H1 (cell line): Measurements from ENCODE around the gene TNFRSF6B. TPM values are rescaled to one million over a fixed set of nuclear protein-coding genes. Genes with fewer than 3 reads are reported as not detected.

Source experiments
- CTCF ChIA-PET: fragments of 300-600 bp; sonication (Branson Sonifier 250); formaldehyde crosslinking; loops from one replicate; lab custom pipeline; 2021; ENCODE audit not compliant: partially characterized antibody; lab: Charles Lee
- POLR2A ChIA-PET: fragments of 300-600 bp; sonication (Branson Sonifier 250); formaldehyde crosslinking; loops from one replicate; lab custom pipeline; 2021; ENCODE audit warnings: inconsistent platforms; ENCODE audit not compliant: partially characterized antibody; lab: Charles Lee
- DNase-seq, 2 experiments: peaks; one replicate each; pipeline versions ENCODE4 v3.0.0 to v3.0.0-alpha.2; 2010 to 2022; ENCODE audit warnings: low spot score in 2 of 2, low read depth in 1 of 2, mixed read lengths in 1 of 2
- FAIRE-seq: peaks from 2 replicates; lab custom pipeline; 2011; peaks lifted over from hg19 to GRCh38; lab: Jason Lieb, UNC
- H2AFZ ChIP-seq: 2 replicates; pipeline ENCODE4 v1.8.1; 2012; ENCODE audit warnings: low read length, inconsistent platforms
- H2AK5ac ChIP-seq: 2 replicates; pipeline ENCODE4 v1.6.1; 2013; ENCODE audit warnings: low read depth, low read length
- H2BK120ac ChIP-seq: replicated peaks from 2 replicates; pipeline ENCODE3; 2013; ENCODE audit warnings: low read depth, low read length, inconsistent platforms
- H2BK12ac ChIP-seq: 2 replicates; pipeline ENCODE4 v1.6.1; 2013; ENCODE audit warnings: low read depth, low read length
- H2BK15ac ChIP-seq: 2 replicates; pipeline ENCODE4 v1.6.1; 2013; ENCODE audit warnings: low read length
- H2BK20ac ChIP-seq: 2 replicates; pipeline ENCODE4 v1.6.1; 2013; ENCODE audit warnings: low read length
- H2BK5ac ChIP-seq: 2 replicates; pipeline ENCODE4 v1.6.1; 2013; ENCODE audit warnings: low read depth, low read length
- H3K14ac ChIP-seq: 2 replicates; pipeline ENCODE4 v1.6.1; 2013; ENCODE audit warnings: inconsistent platforms; ENCODE audit not compliant: insufficient read length
- H3K18ac ChIP-seq: 2 replicates; pipeline ENCODE4 v1.6.1; 2013; ENCODE audit warnings: low read length; ENCODE audit errors: extremely low read depth
- H3K23ac ChIP-seq: 2 replicates; pipeline ENCODE4 v1.6.1; 2013; ENCODE audit warnings: inconsistent platforms; ENCODE audit not compliant: insufficient read length
- H3K23me2 ChIP-seq: 2 replicates; pipeline ENCODE4 v1.6.1; 2013; ENCODE audit warnings: low read depth, low read length
- H3K27ac ChIP-seq: 2 replicates; pipeline ENCODE4 v1.6.1; 2011; ENCODE audit warnings: low read depth, low read length, inconsistent platforms
- H3K27me3 ChIP-seq, 4 experiments: replicated peaks in 1 of 4; 1 replicate in 1 of 4; 2 replicates in 3 of 4; pipeline versions ENCODE4 v1.6.1 to v1.8.1; 2011 to 2013; ENCODE audit warnings: low read length in 3 of 4, mild to moderate bottlenecking in 3 of 4, inconsistent platforms in 2 of 4, mixed read lengths in 2 of 4, moderate library complexity in 1 of 4; ENCODE audit not compliant: control insufficient read depth in 3 of 4, insufficient read depth in 3 of 4; ENCODE audit errors: extremely low read depth in 1 of 4
- H3K36me3 ChIP-seq, 4 experiments: 2 replicates each; pipeline versions ENCODE4 v1.6.1 to v1.8.1; 2011 to 2013; ENCODE audit warnings: mild to moderate bottlenecking in 4 of 4, low read length in 3 of 4, moderate library complexity in 2 of 4, control low read depth in 1 of 4, inconsistent platforms in 1 of 4; ENCODE audit not compliant: insufficient read depth in 4 of 4, control insufficient read depth in 2 of 4
- H3K4ac ChIP-seq: replicated peaks from 2 replicates; pipeline ENCODE3; 2013; ENCODE audit warnings: low read length, low read depth, mixed read lengths, inconsistent platforms; ENCODE audit not compliant: insufficient read length
- H3K4me1 ChIP-seq, 4 experiments: replicated peaks in 1 of 4; 1 replicate in 1 of 4; 2 replicates in 3 of 4; pipeline versions ENCODE4 v1.6.1 to v1.8.1; 2011 to 2013; ENCODE audit warnings: low read length in 3 of 4, inconsistent platforms in 2 of 4, mixed read lengths in 1 of 4; ENCODE audit not compliant: insufficient read depth in 4 of 4, control insufficient read depth in 3 of 4
- H3K4me2 ChIP-seq, 2 experiments: 2 replicates each; pipeline versions ENCODE4 v1.6.1 to v1.8.1; 2011 to 2013; ENCODE audit warnings: low read depth in 2 of 2, low read length in 2 of 2, control low read depth in 1 of 2, inconsistent platforms in 1 of 2, mild to moderate bottlenecking in 1 of 2; ENCODE audit not compliant: insufficient read depth in 1 of 2
- H3K4me3 ChIP-seq, 4 experiments: fragments of 200-600, 300-600 bp in 1 of 4; sonication (generic), shearing (Covaris generic), sonication (Bioruptor Twin) in 1 of 4; 2 replicates each; pipeline versions ENCODE4 v1.5.1 to v1.8.1; 2011 to 2016; ENCODE audit warnings: low read length in 4 of 4, low read depth in 3 of 4, control low read depth in 2 of 4, inconsistent platforms in 2 of 4, mild to moderate bottlenecking in 2 of 4, mixed read lengths in 1 of 4, moderate library complexity in 1 of 4; ENCODE audit not compliant: insufficient read depth in 2 of 4; ENCODE audit errors: extremely low read depth in 1 of 4
- H3K56ac ChIP-seq: replicated peaks from 2 replicates; pipeline ENCODE3; 2013; ENCODE audit warnings: low read depth, mild to moderate bottlenecking, mixed read lengths, low read length, inconsistent platforms; ENCODE audit not compliant: insufficient read length
- H3K79me1 ChIP-seq: 2 replicates; pipeline ENCODE4 v1.6.1; 2013; ENCODE audit warnings: low read depth, low read length, control low read depth
- H3K79me2 ChIP-seq, 2 experiments: 2 replicates each; pipeline versions ENCODE4 v1.6.1 to v1.8.1; 2012 to 2013; ENCODE audit warnings: low read length in 2 of 2, mild to moderate bottlenecking in 2 of 2, inconsistent platforms in 1 of 2; ENCODE audit not compliant: insufficient read depth in 2 of 2, control insufficient read depth in 1 of 2
- H3K9ac ChIP-seq, 4 experiments: replicated peaks in 1 of 4; 1 replicate in 1 of 4; 2 replicates in 3 of 4; pipeline versions ENCODE4 v1.6.1 to v1.8.1; 2011 to 2013; ENCODE audit warnings: low read depth in 3 of 4, low read length in 3 of 4, control low read depth in 2 of 4, mild to moderate bottlenecking in 2 of 4, moderate library complexity in 2 of 4, inconsistent platforms in 1 of 4; ENCODE audit errors: extremely low read depth in 1 of 4
- H3K9me3 ChIP-seq, 2 experiments: 2 replicates each; pipeline versions ENCODE4 v1.6.1 to v1.8.1; 2012 to 2013; ENCODE audit warnings: mild to moderate bottlenecking in 2 of 2, moderate library complexity in 2 of 2, control low read depth in 1 of 2, inconsistent platforms in 1 of 2, low read depth in 1 of 2, low read length in 1 of 2, mixed read lengths in 1 of 2; ENCODE audit not compliant: insufficient read depth in 2 of 2
- H4K20me1 ChIP-seq, 2 experiments: replicated peaks in 1 of 2; 2 replicates each; pipeline versions ENCODE3 to v1.8.1; 2011 to 2013; ENCODE audit warnings: inconsistent platforms in 2 of 2, low read length in 2 of 2, mild to moderate bottlenecking in 1 of 2; ENCODE audit not compliant: insufficient read depth in 2 of 2, control insufficient read depth in 1 of 2
- H4K5ac ChIP-seq: 2 replicates; pipeline ENCODE4 v1.6.1; 2013; ENCODE audit warnings: low read length, low read depth, mixed read lengths, inconsistent platforms; ENCODE audit not compliant: insufficient read length
- H4K8ac ChIP-seq: 2 replicates; pipeline ENCODE4 v1.8.0; 2013; ENCODE audit warnings: mild to moderate bottlenecking, moderate library complexity, low read length, inconsistent platforms; ENCODE audit not compliant: insufficient read depth; ENCODE audit errors: extremely low read depth
- H4K91ac ChIP-seq: replicated peaks from 2 replicates; pipeline ENCODE3; 2013; ENCODE audit warnings: low read length, mixed read lengths, inconsistent platforms; ENCODE audit not compliant: insufficient read length
- EZH2 ChIP-seq: fragments of 200-600 bp; sonication (generic); IDR thresholded peaks from 2 replicates; pipeline ENCODE4 v1.7.1; 2012; ENCODE audit warnings: low read depth, mild to moderate bottlenecking, moderate library complexity, low read length, inconsistent platforms; ENCODE audit not compliant: severe bottlenecking
- HDAC2 ChIP-seq, 2 experiments: fragments of 300-600 bp in 1 of 2; sonication (generic) in 1 of 2; IDR thresholded peaks; 2 replicates each; pipeline ENCODE4 v1.6.1; 2011 to 2012; ENCODE audit warnings: low read depth in 2 of 2, low read length in 2 of 2, mild to moderate bottlenecking in 2 of 2, moderate library complexity in 2 of 2, borderline replicate concordance in 1 of 2, inconsistent platforms in 1 of 2
- RAD21 ChIP-seq, 2 experiments: IDR thresholded peaks in 1 of 2; conservative IDR thresholded peaks in 1 of 2; 2 replicates each; pipeline ENCODE4 v1.6.1; 2011; ENCODE audit warnings: low read depth in 2 of 2, low read length in 2 of 2, improper control_type of control experiment in 1 of 2, inconsistent platforms in 1 of 2, mild to moderate bottlenecking in 1 of 2, moderate library complexity in 1 of 2
- RBBP5 ChIP-seq: IDR thresholded peaks from 2 replicates; pipeline ENCODE4 v1.7.1; 2012; ENCODE audit warnings: low read depth, mild to moderate bottlenecking, inconsistent platforms, low read length, moderate library complexity, borderline replicate concordance
- SIRT6 ChIP-seq: IDR thresholded peaks from one replicate; pipeline ENCODE4 v1.7.1; 2012; ENCODE audit warnings: low read length, inconsistent platforms
- SUZ12 ChIP-seq: fragments of 200-600 bp; sonication (generic); IDR thresholded peaks from 2 replicates; pipeline ENCODE4 v1.6.1; 2012; ENCODE audit warnings: mild to moderate bottlenecking, inconsistent platforms, low read length, moderate library complexity, mixed read lengths
- WGBS, 2 experiments: shearing (Covaris generic) in 1 of 2; methylation state at CpG; one replicate each; pipeline versions ENCODE4 v1.1.6 to v1.1.7; 2013 to 2015; ENCODE audit warnings: low lambda C conversion rate in 2 of 2, mixed read lengths in 2 of 2, inconsistent platforms in 1 of 2, low coverage in 1 of 2, missing lambda C conversion rate in 1 of 2; ENCODE audit not compliant: insufficient replicate concordance in 2 of 2, insufficient coverage in 1 of 2, insufficient read length in 1 of 2; ENCODE audit errors: extremely low coverage in 1 of 2, missing lambda C conversion rate in 1 of 2; 5-methylcytosine and 5-hydroxymethylcytosine counted together
- polyA plus RNA-seq, 7 experiments: library from polyadenylated mRNA; depleted of rRNA in 3 of 7; stranded (reverse) in 5 of 7; unstranded in 2 of 7; fragments of >200 nt in 5 of 7; fragments of 200-250 nt in 2 of 7; gene quantifications; 1 replicate in 5 of 7; 2 replicates in 1 of 7; 4 replicates in 1 of 7; pipeline versions ENCODE4 v1.2.1 to v1.2.3, GENCODE V29; 2011 to 2013; ENCODE audit warnings: missing spikeins in 2 of 7, mixed read lengths in 2 of 7
- total RNA-seq: library from RNA; stranded (reverse); fragmentation: NEBNext Ultra II Directional; extraction: Animal tissue kit (Norgen Biotek cat#: 25700); gene quantifications from 2 replicates; pipeline ENCODE4 v1.2.1, GENCODE V29; 2021
- TF ChIP-seq, protein P1 (sequence below): IDR thresholded peaks from 2 replicates; pipeline ENCODE4 v1.6.1; 2012; ENCODE audit warnings: inconsistent platforms
- TF ChIP-seq, protein P2 (sequence below): IDR thresholded peaks from 2 replicates; pipeline ENCODE4 v1.6.1; 2012; ENCODE audit warnings: inconsistent platforms

The TNFRSF6B gene
- total and polyA plus RNA-seq, 2 of the 8 experiments (the other 6 are each of a cell fraction or from before 2014, with no cell fraction given), result 3.1 TPM; not detected in 1

DNA sequence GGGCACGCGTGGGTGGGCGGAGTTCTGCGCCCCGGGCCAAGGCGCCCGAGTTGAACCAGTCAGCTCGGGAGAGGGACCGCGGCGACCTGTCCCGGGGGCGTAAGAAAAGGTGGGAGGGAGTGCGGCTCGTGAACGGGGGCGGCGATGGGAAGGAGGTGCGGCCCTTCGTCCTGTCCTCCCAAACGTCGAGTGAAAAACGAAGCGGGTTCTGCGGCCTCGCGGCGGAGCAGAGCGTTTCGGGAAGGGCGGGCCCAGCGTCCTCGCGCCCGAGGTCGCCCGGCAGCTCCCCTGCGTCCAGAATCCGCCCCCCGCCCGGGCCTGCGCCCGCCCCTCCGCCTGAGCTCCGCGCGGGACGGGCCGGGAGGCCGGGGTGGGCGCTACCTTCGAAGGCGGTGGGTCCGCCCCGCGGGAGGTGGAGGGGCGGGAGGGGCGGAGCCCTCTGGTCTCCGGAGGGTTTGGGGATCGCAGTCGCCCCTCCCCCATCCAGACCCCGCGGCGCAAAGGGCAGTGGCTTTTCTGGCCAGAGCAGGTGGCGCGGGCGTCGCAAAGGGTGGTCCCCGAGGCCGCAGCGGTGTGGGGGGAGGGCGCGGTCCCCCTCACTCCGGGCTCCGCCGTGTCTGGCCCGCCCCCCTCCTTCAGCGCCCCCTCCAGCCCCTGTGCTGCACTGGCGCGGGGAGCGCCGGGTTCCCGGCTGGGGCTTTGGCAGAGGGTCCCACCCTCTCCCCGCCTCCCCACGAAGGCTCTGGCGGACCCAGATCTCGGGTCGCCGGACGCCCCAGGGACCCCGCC is 44.1 kb upstream of the TNFRSF6B start:
- Histone ChIP-seq H3K27me3 (peaks cover 0 to 2% (median 0%) of the 10 kb centered on the region in 4 experiments; a peak in 2 of 7 replicates), H3K4me1 (peaks cover 0 to 17% (median 13%) of the 10 kb centered on the region in 4 experiments; a peak in 6 of 7 replicates), H3K79me2 (no peaks in the 10 kb centered on the region), H3K9ac (no peak overlapping the region), H3K4ac (no peak overlapping the region), H3K27ac (no peak overlapping the region), H4K20me1 (peaks cover 10 to 11% of the 10 kb centered on the region in 2 experiments), H4K8ac (no peak overlapping the region; the same call in 1 of the 2 replicates), H3K4me3 (peak overlapping the region; percentile 34 to 85 (median 49)), H3K56ac (peak overlapping the region; percentile 30), H3K23ac (no peak overlapping the region), H4K91ac (no peak overlapping the region), H3K4me2 (peak overlapping the region; percentile 71 to 84), H2BK12ac (no peak overlapping the region; the same call in 1 of the 2 replicates), H2BK5ac (no peak overlapping the region), H2AK5ac (no peak overlapping the region), H3K79me1 (no peaks in the 10 kb centered on the region; the same call in none of the 2 replicates), H2AFZ (no peak overlapping the region), H3K14ac (no peak overlapping the region), H3K23me2 (peaks cover 13% of the 10 kb centered on the region), H3K36me3 (no peaks in the 10 kb centered on the region; a peak in 1 of 8 replicates), H2BK20ac (no peak overlapping the region), H2BK15ac (no peak overlapping the region), H3K18ac (no peak overlapping the region; the same call in none of the 2 replicates), H3K9me3 (no peaks in the 10 kb centered on the region), H2BK120ac (no peak overlapping the region), H4K5ac (no peak overlapping the region)
- WGBS, 2 experiments, result 7% methylated on average over 12 of the region's 91 CpGs; no CpG with 5 or more reads in 1 of the 2 experiments
- FAIRE-seq (no peak), DNase-seq (peak in 1 of 2 experiments; percentile 82)
- ChIA-PET CTCF (interaction anchor here (0.6 to 1.5 kb wide), 3 partner anchors 11 to 405 kb away, joined by 3 to 11 read pairs (median 3); no protein-coding TSS in a partner anchor), POLR2A (interaction anchor here (0.8 to 1.9 kb wide), 7 partner anchors 9 to 386 kb away, joined by 3 to 9 read pairs (median 4); partner anchors contain the start of gene TPD52L2)
- TF ChIP-seq SIRT6 (no peak), RBBP5 (peak; percentile 29; the same call in 1 of the 2 replicates), RAD21 (IDR thresholded peaks at IDR 0.05 in 1 of 2, conservative IDR thresholded peaks at IDR 0.05 in 1 of 2; ENCODE audit: low read depth in 2 of 2, low read length in 2 of 2) (no peak), EZH2 (peak; percentile 31), HDAC2 (IDR thresholded peaks at IDR 0.05; ENCODE audit: borderline replicate concordance in 1 of 2, low read depth in 2 of 2, low read length in 2 of 2) (peak in 1 of 2 experiments; percentile 50; a peak in 1 of 4 replicates), SUZ12 (no peak)
- TF ChIP-seq, protein P1, sequence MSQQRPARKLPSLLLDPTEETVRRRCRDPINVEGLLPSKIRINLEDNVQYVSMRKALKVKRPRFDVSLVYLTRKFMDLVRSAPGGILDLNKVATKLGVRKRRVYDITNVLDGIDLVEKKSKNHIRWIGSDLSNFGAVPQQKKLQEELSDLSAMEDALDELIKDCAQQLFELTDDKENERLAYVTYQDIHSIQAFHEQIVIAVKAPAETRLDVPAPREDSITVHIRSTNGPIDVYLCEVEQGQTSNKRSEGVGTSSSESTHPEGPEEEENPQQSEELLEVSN, result peak; percentile 63
- TF ChIP-seq, protein P2, sequence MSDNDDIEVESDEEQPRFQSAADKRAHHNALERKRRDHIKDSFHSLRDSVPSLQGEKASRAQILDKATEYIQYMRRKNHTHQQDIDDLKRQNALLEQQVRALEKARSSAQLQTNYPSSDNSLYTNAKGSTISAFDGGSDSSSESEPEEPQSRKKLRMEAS, result peak; percentile 20; the same call in 1 of the 2 replicates
